Measurements from ENCODE around the gene ACTR3. TPM values are rescaled to one million over a fixed set of nuclear protein-coding genes. Genes with fewer than 3 reads are reported as not detected.

ACTR3 gene
- total and polyA plus RNA-seq, 10 of the 15 experiments (the other 5 are each of a cell fraction or from before 2014, with no cell fraction given) = 79.1 to 616 (median 471) TPM

DNA sequence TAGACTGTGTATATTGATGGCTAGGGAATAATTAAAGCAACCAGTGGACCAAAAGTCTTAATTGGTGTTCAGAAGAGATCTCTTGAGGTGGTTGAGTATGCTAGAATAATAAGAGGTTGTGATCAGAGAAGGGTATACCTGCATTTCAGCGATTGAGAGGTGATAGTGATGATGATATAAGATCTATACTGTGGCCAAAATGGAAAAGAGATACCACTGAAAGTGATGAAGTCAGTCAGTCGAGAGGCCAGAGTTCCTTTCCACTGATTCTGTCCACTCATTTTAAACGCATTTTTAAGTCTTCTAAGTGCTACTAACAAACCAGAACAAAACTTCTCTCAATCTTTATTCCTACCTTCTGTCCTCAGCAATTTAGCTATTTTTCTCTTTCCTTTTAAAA, 32.9 kb downstream of the ACTR3 start:
- peaks cover 27% of the 10 kb centered on the region for H3K4me1 ChIP-seq (ENCODE audit: control insufficient read depth, insufficient read depth, low read length)
- peak overlapping the region; percentile 35 for H3K4me2 ChIP-seq (ENCODE audit: control insufficient read depth, insufficient read depth)
- ATAC-seq (peak; percentile 82), FAIRE-seq (peak; percentile 52), DNase-seq (ENCODE audit: low read depth, low spot score) (no peak)
- WGBS (ENCODE audit: insufficient coverage, insufficient replicate concordance, low lambda C conversion rate, missing lambda C conversion rate) = 6% methylated on average over 3 of the region's 3 CpGs
- peaks cover 78% of the 10 kb centered on the region for H3K79me2 ChIP-seq (ENCODE audit: control insufficient read depth, insufficient read depth, low read length)
- peak overlapping the region; percentile 27; the same call in 1 of the 2 replicates for H3K27ac ChIP-seq (ENCODE audit: control insufficient read depth, insufficient read depth)
- no peak overlapping the region for H3K4me3 ChIP-seq
- H3K27me3 ChIP-seq (replicated peaks in 1 of 2; ENCODE audit: control insufficient read depth in 2 of 2, insufficient read depth in 2 of 2, low read length in 1 of 2) = no peaks in the 10 kb centered on the region
- POLR2A ChIA-PET = no interaction called here
- SMC1A ChIA-PET (ENCODE audit: uncharacterized antibody, unreplicated experiment) = interaction anchor here (1.1 to 2.3 kb wide), 2 partner anchors 10 to 16 kb away, joined by 3 to 12 read pairs; no protein-coding TSS in a partner anchor
- RAD21 ChIA-PET (ENCODE audit: unreplicated experiment) = no interaction called here
- no TSS peak for BruUV-seq (replicated peaks)
- in situ Hi-C loops (cut with MboI) (no loop called here), intact Hi-C loops (cut with micrococcal nuclease; ENCODE audit: unreplicated experiment) (loop anchor here (2.0 kb wide), 1 partner anchor 32 kb away; the partner anchor contains the start of gene ACTR3)
- no peak overlapping the region for H2AFZ ChIP-seq (ENCODE audit: control insufficient read depth, low read depth, low read length)
- H4K20me1 ChIP-seq (ENCODE audit: control insufficient read depth, insufficient read depth) = peaks cover 9% of the 10 kb centered on the region; the same call in 1 of the 2 replicates
- H3K36me3 ChIP-seq (ENCODE audit: control insufficient read depth in 2 of 2, insufficient read depth in 2 of 2, low read length in 1 of 2) = peaks cover 2 to 15% of the 10 kb centered on the region in 2 experiments
- TF ChIP-seq ATF7 (IDR thresholded peaks at IDR 0.05; ENCODE audit: low read depth) (peak; percentile 38; the same call in 1 of the 2 replicates), SPI1 (IDR thresholded peaks at IDR 0.05; ENCODE audit: borderline replicate concordance, insufficient read depth, low read depth, low read length) (no peak), EP300 (IDR thresholded peaks at IDR 0.05; ENCODE audit: borderline replicate concordance in 1 of 2, control insufficient read depth in 1 of 2, low read depth in 2 of 2, low read length in 2 of 2) (peak in 1 of 2 experiments; percentile 24; a peak in 1 of 4 replicates), RUNX3 (IDR thresholded peaks at IDR 0.05; ENCODE audit: low read length) (peak; percentile 83)
- CTCF ChIA-PET = no interaction called here
- H3K9ac ChIP-seq (ENCODE audit: control insufficient read depth, insufficient read depth, low read length) = no peak overlapping the region
- no peaks in the 10 kb centered on the region; the same call in 2 of the 3 replicates for H3K9me3 ChIP-seq (replicated peaks; ENCODE audit: control insufficient read depth, insufficient read depth, low read length)

DNA sequence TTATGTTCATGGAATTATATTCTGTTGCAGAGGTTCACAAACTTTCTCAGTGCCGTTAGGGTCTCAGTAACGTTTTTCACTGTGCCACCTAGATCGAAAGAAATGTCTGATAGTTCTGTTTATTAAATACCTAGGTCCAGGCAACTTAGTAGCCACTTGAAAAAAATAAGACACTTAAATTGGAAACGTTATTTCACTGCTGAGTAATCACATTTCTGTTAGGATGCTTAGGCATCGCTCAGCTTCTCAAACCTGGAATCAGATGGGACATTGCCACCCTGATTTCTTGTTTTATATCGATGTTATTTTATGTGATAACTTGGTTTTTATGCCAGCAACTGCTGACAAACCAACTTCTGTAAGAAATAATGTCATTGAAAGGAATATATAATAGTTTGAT, 36.0 kb downstream of the ACTR3 start:
- WGBS (ENCODE audit: insufficient coverage, insufficient replicate concordance, low lambda C conversion rate, missing lambda C conversion rate) = 60% methylated on average over 6 of the region's 6 CpGs
- POLR2A ChIA-PET = no interaction called here
- Histone ChIP-seq H3K4me2 (ENCODE audit: control insufficient read depth, insufficient read depth) (no peak overlapping the region), H3K4me1 (ENCODE audit: control insufficient read depth, insufficient read depth, low read length) (peaks cover 23% of the 10 kb centered on the region), H3K9ac (ENCODE audit: control insufficient read depth, insufficient read depth, low read length) (no peak overlapping the region), H3K27ac (ENCODE audit: control insufficient read depth, insufficient read depth) (no peak overlapping the region), H2AFZ (ENCODE audit: control insufficient read depth, low read depth, low read length) (no peak overlapping the region), H3K27me3 (replicated peaks in 1 of 2; ENCODE audit: control insufficient read depth in 2 of 2, insufficient read depth in 2 of 2, low read length in 1 of 2) (no peaks in the 10 kb centered on the region), H4K20me1 (ENCODE audit: control insufficient read depth, insufficient read depth) (peaks cover 12% of the 10 kb centered on the region), H3K9me3 (replicated peaks; ENCODE audit: control insufficient read depth, insufficient read depth, low read length) (no peaks in the 10 kb centered on the region), H3K79me2 (ENCODE audit: control insufficient read depth, insufficient read depth, low read length) (peaks cover 63% of the 10 kb centered on the region), H3K36me3 (ENCODE audit: control insufficient read depth in 2 of 2, insufficient read depth in 2 of 2, low read length in 1 of 2) (peaks cover 4 to 17% of the 10 kb centered on the region in 2 experiments), H3K4me3 (no peak overlapping the region)
- BruUV-seq (replicated peaks) = no TSS peak
- CTCF ChIA-PET = no interaction called here
- intact Hi-C loops (cut with micrococcal nuclease; ENCODE audit: unreplicated experiment) (no loop called here), in situ Hi-C loops (cut with MboI) (no loop called here)
- SMC1A ChIA-PET (ENCODE audit: uncharacterized antibody, unreplicated experiment) = no interaction called here
- no peak for DNase-seq (ENCODE audit: low read depth, low spot score)
- RAD21 ChIA-PET (ENCODE audit: unreplicated experiment) = no interaction called here
- no peak for FAIRE-seq
- ATAC-seq = no peak
- TF ChIP-seq ZNF274 (IDR thresholded peaks at IDR 0.05; ENCODE audit: insufficient read depth, insufficient read length) (no peak), PML (IDR thresholded peaks at IDR 0.05; ENCODE audit: low read length) (no peak), E2F4 (IDR thresholded peaks at IDR 0.05; ENCODE audit: low read depth, low read length) (no peak), USF1 (IDR thresholded peaks at IDR 0.05; ENCODE audit: borderline replicate concordance, extremely low read length, insufficient read depth, low read depth, low read length) (no peak), YY1 (IDR thresholded peaks at IDR 0.05; ENCODE audit: low read depth, low read length) (no peak), RELA (IDR thresholded peaks at IDR 0.05; ENCODE audit: borderline replicate concordance, partially characterized antibody) (no peak), CBX5 (IDR thresholded peaks at IDR 0.05; ENCODE audit: low read depth) (no peak), KAT2A (conservative IDR thresholded peaks at IDR 0.05; ENCODE audit: control insufficient read depth, low read depth, low read length) (no peak), SMAD5 (IDR thresholded peaks at IDR 0.05; ENCODE audit: low read depth) (no peak)
- TF ChIP-seq, protein P1, sequence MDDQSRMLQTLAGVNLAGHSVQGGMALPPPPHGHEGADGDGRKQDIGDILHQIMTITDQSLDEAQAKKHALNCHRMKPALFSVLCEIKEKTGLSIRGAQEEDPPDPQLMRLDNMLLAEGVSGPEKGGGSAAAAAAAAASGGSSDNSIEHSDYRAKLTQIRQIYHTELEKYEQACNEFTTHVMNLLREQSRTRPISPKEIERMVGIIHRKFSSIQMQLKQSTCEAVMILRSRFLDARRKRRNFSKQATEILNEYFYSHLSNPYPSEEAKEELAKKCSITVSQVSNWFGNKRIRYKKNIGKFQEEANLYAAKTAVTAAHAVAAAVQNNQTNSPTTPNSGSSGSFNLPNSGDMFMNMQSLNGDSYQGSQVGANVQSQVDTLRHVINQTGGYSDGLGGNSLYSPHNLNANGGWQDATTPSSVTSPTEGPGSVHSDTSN (IDR thresholded peaks at IDR 0.05; ENCODE audit: insufficient replicate concordance, low read depth, low read length) = no peak
